GM10248 (cell line): ENCODE results near the gene LONRF2.
A peak's percentile ranks its signal among the peaks of the same experiment; 100 is the strongest.
"Not testable (repeated sequence)": the region's sequence is repeated elsewhere in the genome, so short reads cannot be mapped to it uniquely, and the experiment has no call there.

Experiments used
- CTCF ChIA-PET: fragments of 300-600 bp; sonication (Branson Sonifier 250); formaldehyde crosslinking; extraction: SDS; loops from one replicate; lab custom pipeline; 2021; ENCODE audit warnings: antibody characterized with exemption; lab: Yijun Ruan, JAX
- POLR2A ChIA-PET: fragments of 350-650 bp; sonication (Branson Sonifier 250); formaldehyde crosslinking; extraction: SDS; loops from one replicate; lab custom pipeline; 2020; ENCODE audit warnings: antibody characterized with exemption; lab: Yijun Ruan, JAX
- DNase-seq: peaks from one replicate; pipeline ENCODE4 v3.0.0; 2012; ENCODE audit errors: extremely low spot score
- TF ChIP-seq, protein P1 (sequence below): IDR thresholded peaks from 2 replicates; pipeline ENCODE4 v1.5.1; 2012; ENCODE audit warnings: mild to moderate bottlenecking, low read depth; ENCODE audit errors: extremely low read depth, missing control alignments, control extremely low read depth

The LONRF2 gene

DNA sequence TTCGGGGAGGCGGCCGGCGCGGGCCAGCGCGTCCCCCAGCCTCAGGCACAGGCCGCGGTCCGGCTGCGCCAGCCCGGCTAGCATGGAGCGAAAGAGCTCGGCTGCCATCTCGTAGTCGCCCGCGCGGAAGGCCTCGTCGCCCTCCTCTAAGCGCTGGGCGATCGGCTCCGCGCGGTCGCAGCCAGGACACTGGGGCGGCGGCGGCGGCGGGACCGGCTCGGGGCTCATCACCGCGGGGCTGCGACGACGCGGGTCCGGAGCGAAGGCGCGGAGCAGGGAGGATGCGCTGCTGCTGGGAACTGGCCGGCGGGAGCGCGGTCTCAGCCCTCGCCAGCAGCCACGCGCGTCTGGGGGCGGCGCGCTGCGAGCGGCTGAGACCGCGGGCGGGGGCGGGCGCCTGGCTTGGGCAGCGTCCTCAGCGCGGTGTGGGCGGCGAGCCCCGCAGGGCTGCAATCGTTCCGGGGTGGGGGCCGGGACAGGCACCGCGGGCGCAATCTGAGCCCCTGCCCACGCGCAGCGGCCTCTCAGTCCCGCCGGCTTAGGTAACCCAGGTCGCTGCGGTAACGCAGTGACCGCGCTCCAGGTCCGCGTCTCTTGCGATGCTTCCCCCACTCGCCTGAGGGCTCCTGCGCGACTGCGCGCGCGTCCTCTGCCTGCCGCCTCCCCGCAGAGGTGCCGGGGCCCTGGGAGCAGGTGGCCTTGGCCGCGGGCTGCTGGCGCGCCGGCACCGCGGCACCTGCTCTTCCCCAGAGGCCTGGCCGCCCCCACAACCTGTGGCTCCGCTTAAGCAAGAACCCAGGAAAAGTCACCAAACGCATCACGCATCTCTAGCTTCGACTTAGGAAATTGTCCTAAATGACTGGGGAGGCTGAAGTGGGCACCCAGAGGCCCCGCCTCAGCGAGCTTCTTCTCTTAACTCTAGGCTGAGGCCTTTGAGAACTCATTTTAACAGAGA lies at the start of gene LONRF2:
LONRF2 (minus strand) TSS at position 636 of the 955 bp plus-strand sequence; CDS start at position 228, 408 bp downstream.
- ChIA-PET CTCF (no interaction called here), POLR2A (no interaction called here)
- TF ChIP-seq, protein P1, sequence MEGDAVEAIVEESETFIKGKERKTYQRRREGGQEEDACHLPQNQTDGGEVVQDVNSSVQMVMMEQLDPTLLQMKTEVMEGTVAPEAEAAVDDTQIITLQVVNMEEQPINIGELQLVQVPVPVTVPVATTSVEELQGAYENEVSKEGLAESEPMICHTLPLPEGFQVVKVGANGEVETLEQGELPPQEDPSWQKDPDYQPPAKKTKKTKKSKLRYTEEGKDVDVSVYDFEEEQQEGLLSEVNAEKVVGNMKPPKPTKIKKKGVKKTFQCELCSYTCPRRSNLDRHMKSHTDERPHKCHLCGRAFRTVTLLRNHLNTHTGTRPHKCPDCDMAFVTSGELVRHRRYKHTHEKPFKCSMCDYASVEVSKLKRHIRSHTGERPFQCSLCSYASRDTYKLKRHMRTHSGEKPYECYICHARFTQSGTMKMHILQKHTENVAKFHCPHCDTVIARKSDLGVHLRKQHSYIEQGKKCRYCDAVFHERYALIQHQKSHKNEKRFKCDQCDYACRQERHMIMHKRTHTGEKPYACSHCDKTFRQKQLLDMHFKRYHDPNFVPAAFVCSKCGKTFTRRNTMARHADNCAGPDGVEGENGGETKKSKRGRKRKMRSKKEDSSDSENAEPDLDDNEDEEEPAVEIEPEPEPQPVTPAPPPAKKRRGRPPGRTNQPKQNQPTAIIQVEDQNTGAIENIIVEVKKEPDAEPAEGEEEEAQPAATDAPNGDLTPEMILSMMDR = no peak
- peak; percentile 23 for DNase-seq

- TF ChIP-seq, protein P1 = no peak
- ChIA-PET POLR2A (no interaction called here), CTCF (interaction anchor here (1.0 to 6.7 kb wide), 3 partner anchors 13 to 105 kb away, joined by 3 to 51 read pairs (median 7); no protein-coding TSS in a partner anchor)
- no peak for DNase-seq
Observed at GRCh38 chr2:100367163-100367562, 44.9 kb upstream of the LONRF2 start.

- no peak for DNase-seq
- TF ChIP-seq, protein P1 = no peak
- ChIA-PET CTCF (interaction anchor here (1.8 to 6.7 kb wide), 2 partner anchors 15 to 103 kb away, joined by 7 to 51 read pairs; no protein-coding TSS in a partner anchor), POLR2A (no interaction called here)
Observed at GRCh38 chr2:100365434-100365833, 43.1 kb upstream of the LONRF2 start.

- CTCF ChIA-PET, POLR2A ChIA-PET, DNase-seq: not testable (repeated sequence)
Observed at GRCh38 chr2:100362269-100362668, 40.0 kb upstream of the LONRF2 start.

- ChIA-PET POLR2A (no interaction called here), CTCF (no interaction called here)
- TF ChIP-seq, protein P1 = no peak
- no peak for DNase-seq
Observed at GRCh38 chr2:100359576-100359975, 37.3 kb upstream of the LONRF2 start.

DNA sequence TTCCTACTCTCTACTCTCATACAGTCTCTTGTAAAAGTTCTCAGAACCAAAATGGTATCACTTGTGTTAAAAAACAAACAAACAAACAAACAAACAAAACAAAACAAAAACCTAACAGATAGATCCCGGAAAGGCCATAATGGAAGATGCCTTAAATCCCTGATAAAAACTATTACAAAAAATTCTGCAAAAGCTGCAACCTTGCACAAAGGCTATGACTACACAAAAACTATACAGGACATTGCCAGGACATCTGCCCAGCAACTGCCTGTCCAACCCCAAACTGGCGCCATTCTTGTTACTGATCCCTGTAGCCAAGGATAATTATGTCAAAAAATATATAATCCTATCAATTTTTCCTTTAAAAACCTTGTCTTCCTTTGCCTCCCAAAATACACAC lies 36.3 kb upstream of the LONRF2 start:
- DNase-seq = no peak
- ChIA-PET POLR2A (no interaction called here), CTCF (no interaction called here)
- TF ChIP-seq, protein P1 = no peak

- TF ChIP-seq, protein P1 = no peak
- CTCF ChIA-PET = no interaction called here
- DNase-seq = no peak
- POLR2A ChIA-PET = no interaction called here
Observed at GRCh38 chr2:100352521-100352920, 30.2 kb upstream of the LONRF2 start.
